A549 (cell line): ENCODE results near the gene ADGRG2. TPM values are rescaled to one million over a fixed set of nuclear protein-coding genes. Genes with fewer than 3 reads are reported as not detected.

Source experiments
- ATAC-seq, 2 experiments: fragments of 200-7000 bp in 1 of 2; fragments of >200 bp in 1 of 2; cut with Nextera tagmentation in 1 of 2; cut with Tn5 transposase in 1 of 2; 3 replicates each; pipeline versions ENCODE4 v1.8.0 to v1.9.1; 2018 to 2020; ENCODE audit warnings: mild to moderate bottlenecking in 1 of 2, moderate library complexity in 1 of 2
- CTCF ChIA-PET: fragments of 300-600 bp; sonication (Branson Sonifier 250); formaldehyde crosslinking; extraction: SDS; loops from one replicate; lab custom pipeline; 2021; ENCODE audit warnings: antibody characterized with exemption, inconsistent platforms; lab: Yijun Ruan, JAX
- POLR2A ChIA-PET: fragments of 350-600 bp; formaldehyde crosslinking; extraction: SDS; loops from one replicate; lab custom pipeline; 2021; ENCODE audit warnings: antibody characterized with exemption, inconsistent platforms; lab: Yijun Ruan, JAX
- DNase-seq, 2 experiments: peaks; one replicate each; pipeline versions ENCODE4 v3.0.0 to v3.0.0-alpha.2; 2011 to 2016; ENCODE audit warnings: low read depth in 1 of 2, low spot score in 1 of 2
- FAIRE-seq: peaks from 2 replicates; lab custom pipeline; 2011; peaks lifted over from hg19 to GRCh38; lab: Jason Lieb, UNC
- H3K27ac ChIP-seq, 2 experiments: fragments of >200 bp; sonication (Bioruptor Twin); formaldehyde crosslinking; 3 replicates each; pipeline ENCODE4 v1.5.1; 2016 to 2017
- H3K4me1 ChIP-seq: fragments of >200 bp; sonication (Bioruptor Twin); formaldehyde crosslinking; 3 replicates; pipeline ENCODE4 v1.6.1; 2016
- H3K4me2 ChIP-seq: fragments of >200 bp; sonication (Bioruptor Twin); formaldehyde crosslinking; 3 replicates; pipeline ENCODE4 v1.6.1; 2016
- H3K4me3 ChIP-seq: fragments of >200 bp; sonication (Bioruptor Twin); formaldehyde crosslinking; 3 replicates; pipeline ENCODE4 v1.5.1; 2016
- H3K9me3 ChIP-seq: fragments of >200 bp; sonication (Bioruptor Twin); formaldehyde crosslinking; 3 replicates; pipeline ENCODE4 v1.6.1; 2016
- BCL3 ChIP-seq: fragments of >200 bp; sonication (Bioruptor Twin); formaldehyde crosslinking; IDR thresholded peaks from 3 replicates; pipeline ENCODE4 v1.6.1; 2016
- CHD4 ChIP-seq: fragments of 200-600 bp; sonication (generic); IDR thresholded peaks from 2 replicates; pipeline ENCODE4 v1.6.1; 2016; ENCODE audit warnings: antibody characterized with exemption, mild to moderate bottlenecking, borderline replicate concordance
- CTCF ChIP-seq: fragments of >200 bp; sonication (Bioruptor Twin); formaldehyde crosslinking; IDR thresholded peaks from 3 replicates; pipeline ENCODE4 v1.5.1; 2016
- FOSB ChIP-seq: fragments of 250-450 bp; sonication (Bioruptor Pico); IDR thresholded peaks from 2 replicates; pipeline ENCODE4 v1.5.0; 2020; ENCODE audit warnings: mild to moderate bottlenecking, moderate library complexity
- FOSL2 ChIP-seq, 2 experiments: fragments of 450-650 bp in 1 of 2; fragments of >200 bp in 1 of 2; sonication (Bioruptor Twin) in 1 of 2; formaldehyde crosslinking; IDR thresholded peaks; 2 replicates each; pipeline versions ENCODE4 v1.5.0 to v1.6.1; 2016 to 2020; ENCODE audit warnings: mild to moderate bottlenecking in 1 of 2, moderate library complexity in 1 of 2
- GATA3 ChIP-seq: IDR thresholded peaks from 2 replicates; pipeline ENCODE4 v1.6.1; 2012; ENCODE audit warnings: borderline replicate concordance
- HDAC2 ChIP-seq: fragments of 200-600 bp; sonication (generic); IDR thresholded peaks from 2 replicates; pipeline ENCODE4 v1.6.1; 2016
- HOXB13 ChIP-seq: fragments of 250-450 bp; sonication (Bioruptor Pico); IDR thresholded peaks from 2 replicates; pipeline ENCODE4 v1.5.0; 2020; ENCODE audit warnings: low read depth, mild to moderate bottlenecking, moderate library complexity
- HOXB5 ChIP-seq: fragments of 250-450 bp; sonication (Bioruptor Pico); IDR thresholded peaks from 2 replicates; pipeline ENCODE4 v1.5.0; 2020; ENCODE audit warnings: mild to moderate bottlenecking, moderate library complexity
- JUN ChIP-seq, 2 experiments: fragments of >200 bp; sonication (Bioruptor Twin); formaldehyde crosslinking; IDR thresholded peaks; 2 replicates in 1 of 2; 3 replicates in 1 of 2; pipeline ENCODE4 v1.6.1; 2016 to 2017
- KDM5A ChIP-seq: fragments of 200-600 bp; sonication (generic); IDR thresholded peaks from 2 replicates; pipeline ENCODE4 v1.6.1; 2016; ENCODE audit warnings: antibody characterized with exemption, mild to moderate bottlenecking
- MYC ChIP-seq: IDR thresholded peaks from 2 replicates; pipeline ENCODE4 v1.6.1; 2012; ENCODE audit warnings: mild to moderate bottlenecking, inconsistent platforms, low read length, improper control_type of control experiment, borderline replicate concordance
- NFE2L2 ChIP-seq: fragments of 150-350 bp; conservative IDR thresholded peaks from 2 replicates; pipeline ENCODE4 v1.6.1; 2014; ENCODE audit warnings: low read length
- NPAS2 ChIP-seq: fragments of 250-450 bp; sonication (Bioruptor Pico); IDR thresholded peaks from 2 replicates; pipeline ENCODE4 v1.8.0; 2022; ENCODE audit warnings: mild to moderate bottlenecking, moderate library complexity, borderline replicate concordance
- PBX3 ChIP-seq: IDR thresholded peaks from 2 replicates; pipeline ENCODE4 v1.6.1; 2012
- PHF8 ChIP-seq: fragments of 200-600 bp; sonication (generic); IDR thresholded peaks from 2 replicates; pipeline ENCODE4 v1.6.1; 2016; ENCODE audit warnings: low read depth, mild to moderate bottlenecking, antibody characterized with exemption, moderate library complexity, borderline replicate concordance
- POLR2AphosphoS2 ChIP-seq: conservative IDR thresholded peaks from 2 replicates; pipeline ENCODE4 v1.6.1; 2012; ENCODE audit warnings: low read length, improper control_type of control experiment, inconsistent platforms
- RAD21 ChIP-seq, 2 experiments: fragments of >200 bp in 1 of 2; sonication (Bioruptor Twin) in 1 of 2; formaldehyde crosslinking in 1 of 2; IDR thresholded peaks in 1 of 2; conservative IDR thresholded peaks in 1 of 2; 2 replicates in 1 of 2; 3 replicates in 1 of 2; pipeline ENCODE4 v1.6.1; 2012 to 2018; ENCODE audit warnings: inconsistent platforms in 1 of 2
- RARB ChIP-seq: fragments of 250-450 bp; sonication (Bioruptor Pico); IDR thresholded peaks from 2 replicates; pipeline ENCODE4 v1.8.0; 2021; ENCODE audit warnings: mild to moderate bottlenecking, moderate library complexity
- WGBS: methylation state at CpG from one replicate; pipeline ENCODE4 v1.1.6; 2017; ENCODE audit errors: missing lambda C conversion rate; 5-methylcytosine and 5-hydroxymethylcytosine counted together
- polyA plus RNA-seq, 4 experiments: library from polyadenylated mRNA; depleted of rRNA in 3 of 4; stranded (reverse); fragments of >200 nt; fragmentation: RNase III in 1 of 4; extraction: RNeasy Plus Mini Kit Qiagen cat#74134 plus additional on column Dnase treatment in 1 of 4; gene quantifications; 2 replicates in 3 of 4; 3 replicates in 1 of 4; pipeline ENCODE4 v1.2.3, GENCODE V29; 2011 to 2017
- TF ChIP-seq, protein P1 (sequence below): IDR thresholded peaks from 2 replicates; pipeline ENCODE4 v1.6.1; 2012; ENCODE audit warnings: low read depth, borderline replicate concordance

Gene ADGRG2
- polyA plus RNA-seq, 2 of the 4 experiments (the other 2 are of a cell fraction) = 5.2 to 10.3 TPM

- Histone ChIP-seq H3K4me3 (no peak overlapping the region), H3K4me2 (no peak overlapping the region), H3K27ac (no peak overlapping the region), H3K9me3 (no peaks in the 10 kb centered on the region), H3K4me1 (no peaks in the 10 kb centered on the region)
- no peak for TF ChIP-seq HOXB13 (CRISPR knock-in tag)
- no peak for TF ChIP-seq HOXB5 (CRISPR knock-in tag)
- no peak for TF ChIP-seq NPAS2 (CRISPR knock-in tag)
- TF ChIP-seq, protein P1, sequence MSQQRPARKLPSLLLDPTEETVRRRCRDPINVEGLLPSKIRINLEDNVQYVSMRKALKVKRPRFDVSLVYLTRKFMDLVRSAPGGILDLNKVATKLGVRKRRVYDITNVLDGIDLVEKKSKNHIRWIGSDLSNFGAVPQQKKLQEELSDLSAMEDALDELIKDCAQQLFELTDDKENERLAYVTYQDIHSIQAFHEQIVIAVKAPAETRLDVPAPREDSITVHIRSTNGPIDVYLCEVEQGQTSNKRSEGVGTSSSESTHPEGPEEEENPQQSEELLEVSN = no peak
- ChIA-PET CTCF (no interaction called here), POLR2A (no interaction called here)
- FAIRE-seq (peak; percentile 85), ATAC-seq (no peak), DNase-seq (no peak)
- WGBS = 16% methylated on average over 2 of the region's 2 CpGs
These were observed 30.5 kb upstream of the ADGRG2 start for GRCh38 chrX:19152762-19153161.

- no peak for TF ChIP-seq RARB (CRISPR knock-in tag)
- no peak for TF ChIP-seq CHD4
- no peak for TF ChIP-seq FOSB (CRISPR knock-in tag)
- TF ChIP-seq PHF8 = no peak
- no peak for TF ChIP-seq POLR2AphosphoS2
- no peak for TF ChIP-seq RAD21 (conservative IDR thresholded peaks at IDR 0.05 in 1 of 2, IDR thresholded peaks at IDR 0.05 in 1 of 2)
- TF ChIP-seq MYC = no peak
- TF ChIP-seq KDM5A = no peak
- POLR2A ChIA-PET = no interaction called here
These were observed 14.8 kb upstream of the ADGRG2 start for GRCh38 chrX:19137067-19137466.

GRCh38 chrX:19133784-19134183 lies 11.5 kb upstream of the ADGRG2 start:
- WGBS = 87% methylated on average over 5 of the region's 5 CpGs
- Histone ChIP-seq H3K4me2 (no peak overlapping the region), H3K27ac (no peak overlapping the region; a peak in 1 of 6 replicates), H3K4me3 (no peak overlapping the region), H3K9me3 (no peaks in the 10 kb centered on the region), H3K4me1 (peaks cover 9% of the 10 kb centered on the region; the same call in 2 of the 3 replicates)
- ChIA-PET CTCF (interaction anchor here (3.2 kb wide), 1 partner anchor 12 kb away, joined by 13 read pairs; the partner anchor contains the start of gene ADGRG2), POLR2A (no interaction called here)
- ATAC-seq = no peak
- FAIRE-seq = peak; percentile 61
- DNase-seq = no peak
- TF ChIP-seq PBX3 (no peak), FOSL2 (IDR thresholded peaks at IDR 0.05) (no peak), FOSL2 (CRISPR knock-in tag; IDR thresholded peaks at IDR 0.05) (no peak), BCL3 (no peak), HDAC2 (no peak), JUN (IDR thresholded peaks at IDR 0.05) (no peak), CTCF (no peak), NFE2L2 (no peak), RAD21 (conservative IDR thresholded peaks at IDR 0.05 in 1 of 2, IDR thresholded peaks at IDR 0.05 in 1 of 2) (no peak), CHD4 (no peak), GATA3 (no peak)

More at GRCh38 chrX:19137067-19137466, 14.8 kb upstream of the ADGRG2 start:
- CTCF ChIA-PET = no interaction called here
- DNase-seq (no peak), FAIRE-seq (peak; percentile 39), ATAC-seq (no peak)
- H3K4me2 ChIP-seq = no peak overlapping the region
- WGBS = 80% methylated on average over 2 of the region's 2 CpGs
- H3K27ac ChIP-seq = no peak overlapping the region
- H3K9me3 ChIP-seq = no peaks in the 10 kb centered on the region
- H3K4me1 ChIP-seq = peaks cover 9% of the 10 kb centered on the region; the same call in 2 of the 3 replicates
- H3K4me3 ChIP-seq = no peak overlapping the region
